ENCODE measurements around the gene MAP4K4.

- TF ChIP-seq EZH2 (IDR thresholded peaks at IDR 0.05) (no peak), CTCF (IDR thresholded peaks at IDR 0.05) (no peak)
These were observed 37.1 kb downstream of the MAP4K4 start for GRCh38 chr2:101734505-101735165.

Data from neural progenitor cell (in vitro differentiated cells).